GM21360 (cell line): ENCODE data around the gene ZNF382.

Experiments
- ATAC-seq: cut with Tn5 transposase; IDR thresholded peaks from one replicate; pipeline ENCODE4 v1.9.1; 2021; ENCODE audit warnings: mild to moderate bottlenecking, moderate library complexity; ENCODE audit not compliant: unreplicated experiment

Gene ZNF382

GRCh38 chr19:36674201-36674600 is 69.1 kb downstream of the ZNF382 start:
- ATAC-seq = no peak

DNA sequence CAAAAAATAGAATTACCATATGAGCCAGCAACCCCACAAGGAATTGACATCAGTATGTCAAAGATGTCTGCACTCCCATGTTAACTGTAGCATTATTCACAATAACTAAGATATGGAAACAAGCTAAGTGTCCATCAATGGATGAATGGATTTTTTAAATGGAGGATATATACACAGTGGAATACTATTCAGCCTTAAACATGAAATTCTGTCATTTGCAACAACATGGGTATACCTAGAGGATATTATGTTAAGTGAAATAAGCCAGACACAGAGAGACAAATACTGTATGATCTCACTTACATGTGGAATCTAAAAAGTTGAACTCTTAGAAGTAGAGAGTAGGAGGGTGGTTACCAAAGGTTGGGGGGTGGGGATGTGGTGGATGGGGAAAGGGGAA is 74.3 kb downstream of the ZNF382 start:
- no peak for ATAC-seq
